RWPE1 (cell line): Measurements from ENCODE around the gene LIG3.
"Not testable (repeated sequence)": the region's sequence is repeated elsewhere in the genome, so short reads cannot be mapped to it uniquely, and the experiment has no call there.

Experiments
- CTCF ChIA-PET: fragments of 350-600 bp; sonication (Branson Sonifier 250); formaldehyde crosslinking; extraction: SDS; loops from one replicate; lab custom pipeline; 2021; lab: Yijun Ruan, JAX
- POLR2A ChIA-PET: fragments of 400-600 bp; formaldehyde crosslinking; extraction: SDS; loops from one replicate; lab custom pipeline; 2020; ENCODE audit warnings: antibody characterized with exemption; ENCODE audit not compliant: low non-redundant PET; lab: Yijun Ruan, JAX
- DNase-seq: peaks from one replicate; pipeline ENCODE4 v3.0.0; 2012; ENCODE audit warnings: low spot score
- H3K27ac ChIP-seq: fragments of 450-650 bp; 2 replicates; pipeline ENCODE4 v1.5.1; 2017
- CTCF ChIP-seq: fragments of 450-650 bp; conservative IDR thresholded peaks from 2 replicates; pipeline ENCODE4 v1.5.1; 2017; ENCODE audit warnings: low read depth, mild to moderate bottlenecking

The LIG3 gene

DNA sequence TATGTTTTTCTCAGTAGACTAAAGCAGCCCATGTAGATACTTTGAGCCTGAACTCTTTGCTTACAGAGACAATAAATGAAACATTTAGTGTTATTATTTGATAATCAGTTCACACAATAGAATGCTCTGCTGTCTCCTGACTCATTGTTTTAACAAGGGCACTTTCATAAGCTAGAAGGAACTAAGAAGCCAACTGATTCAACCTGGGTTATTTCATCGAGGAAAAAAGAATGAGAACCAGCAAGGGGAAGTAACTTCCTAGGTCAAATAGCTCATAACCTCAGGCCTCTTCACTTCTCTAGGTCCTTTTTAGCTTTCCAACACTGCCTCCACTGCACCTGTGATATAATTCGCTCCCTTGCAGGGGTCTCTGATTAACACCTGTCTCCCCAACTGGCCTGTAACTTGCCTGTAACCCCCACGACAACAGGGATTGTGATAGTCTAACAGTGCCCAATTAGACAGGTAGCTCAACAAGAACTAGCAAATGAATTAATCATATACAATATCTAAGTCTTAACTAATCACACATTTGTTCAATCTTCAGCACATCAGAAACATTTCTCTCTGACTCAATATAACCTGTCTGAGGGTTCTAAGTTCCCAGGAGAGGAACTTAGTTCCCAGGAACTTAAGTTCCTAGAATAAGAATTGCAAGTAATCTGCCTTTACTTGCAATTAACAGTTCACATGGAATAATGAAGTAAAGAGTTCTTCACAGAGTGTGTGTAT lies 48.4 kb downstream of the LIG3 start:
- CTCF ChIA-PET = no interaction called here
- POLR2A ChIA-PET = interaction anchor here (0.6 kb wide), 1 partner anchor 13 kb away, joined by 6 read pairs; no protein-coding TSS in a partner anchor
- no peak for TF ChIP-seq CTCF
- DNase-seq = no peak
- no peak overlapping the region for H3K27ac ChIP-seq

DNA sequence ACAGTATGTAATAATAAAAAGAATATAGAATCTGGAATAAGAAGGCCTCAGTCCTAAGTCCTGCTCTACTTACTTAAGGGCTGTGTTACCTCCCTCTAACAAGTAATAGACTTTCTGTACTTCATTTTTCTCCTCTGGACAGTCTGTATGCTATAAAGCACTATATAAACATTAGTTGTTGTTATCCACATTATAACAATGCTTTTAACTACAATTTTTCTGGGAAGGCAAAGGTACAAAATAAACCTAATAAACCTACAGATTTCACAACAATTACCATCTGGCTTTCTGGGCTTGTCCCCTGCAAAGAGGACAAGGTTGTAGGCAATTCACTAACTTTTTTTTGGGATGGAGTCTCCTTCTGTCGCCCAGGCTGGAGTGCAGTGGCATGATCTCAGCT lies 50.5 kb downstream of the LIG3 start:
- H3K27ac ChIP-seq = no peak overlapping the region
- DNase-seq = no peak
- ChIA-PET POLR2A (no interaction called here), CTCF (no interaction called here)
- no peak for TF ChIP-seq CTCF

GRCh38 chr17:35038453-35038852 lies 58.1 kb downstream of the LIG3 start:
- no peak for TF ChIP-seq CTCF
- no peak for DNase-seq
- ChIA-PET POLR2A (no interaction called here), CTCF (no interaction called here)
- H3K27ac ChIP-seq = no peak overlapping the region

- ChIA-PET POLR2A (no interaction called here), CTCF (no interaction called here)
- no peak for DNase-seq
- TF ChIP-seq CTCF = no peak
- H3K27ac ChIP-seq = no peak overlapping the region
Measured at GRCh38 chr17:35041390-35041789, 61.1 kb downstream of the LIG3 start.

GRCh38 chr17:35044181-35044580 lies 63.9 kb downstream of the LIG3 start:
- no peak for DNase-seq
- no peak for TF ChIP-seq CTCF
- ChIA-PET POLR2A (no interaction called here), CTCF (no interaction called here)
- H3K27ac ChIP-seq = no peak overlapping the region

DNA sequence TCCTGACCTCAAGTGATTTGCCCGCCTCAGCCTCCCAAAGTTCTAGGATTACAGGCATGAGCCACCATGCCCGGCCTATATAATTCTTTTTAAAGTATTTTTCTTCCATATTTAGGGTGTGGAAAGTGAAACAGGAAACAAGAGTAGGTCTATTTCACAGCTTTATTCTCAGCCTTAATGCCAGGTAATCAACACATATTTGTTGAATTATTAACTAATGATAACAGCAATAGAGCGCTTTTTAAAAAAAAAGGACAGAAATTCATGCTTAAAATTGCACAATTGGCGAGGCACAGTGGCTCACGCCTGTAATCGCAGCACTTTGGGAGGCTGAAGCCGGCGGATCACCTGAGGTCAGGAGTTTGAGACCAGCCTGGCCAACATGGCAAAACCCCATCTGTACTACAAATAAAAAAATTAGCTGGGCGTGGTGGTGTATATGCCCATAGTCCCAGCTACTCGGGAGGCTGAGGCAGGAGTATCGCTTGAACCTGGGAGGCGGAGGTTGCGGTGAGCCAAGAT lies 65.2 kb downstream of the LIG3 start:
- H3K27ac ChIP-seq, DNase-seq, POLR2A ChIA-PET, CTCF ChIA-PET: not testable (repeated sequence)

DNA sequence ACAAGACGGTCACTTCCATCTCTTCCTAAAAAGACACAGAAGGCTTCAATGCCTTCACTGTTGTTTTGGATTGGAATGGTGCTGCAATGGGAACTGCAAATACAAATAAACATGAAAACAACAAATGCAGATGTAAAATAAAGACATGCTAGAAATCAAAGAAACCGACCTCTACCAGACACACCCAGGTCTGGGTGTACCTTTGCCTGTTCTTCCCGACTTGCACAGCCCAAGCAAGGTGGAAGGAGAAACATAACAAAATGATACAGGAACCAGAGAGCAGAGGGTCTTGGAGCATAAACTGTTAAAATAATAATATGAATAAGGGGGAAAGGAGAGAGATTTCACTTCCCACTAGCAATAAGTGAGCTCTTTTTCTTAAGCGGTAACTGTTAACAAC lies 65.9 kb downstream of the LIG3 start:
- DNase-seq = no peak
- no peak overlapping the region for H3K27ac ChIP-seq
- ChIA-PET POLR2A (no interaction called here), CTCF (no interaction called here)
- no peak for TF ChIP-seq CTCF
